GM12892 (cell line): ENCODE measurements around the gene HK3.

Experiments used
- POLR2A ChIP-seq: IDR thresholded peaks from 2 replicates; pipeline ENCODE4 v1.6.1; 2011; ENCODE audit warnings: low read depth, low read length, control low read depth
- POLR2AphosphoS5 ChIP-seq: IDR thresholded peaks from 2 replicates; pipeline ENCODE4 v1.6.1; 2011; ENCODE audit warnings: low read depth, low read length, control low read depth

GRCh38 chr5:176881021-176881749 lies 18.0 kb downstream of the HK3 start:
- TF ChIP-seq POLR2A: no peak
- no peak for TF ChIP-seq POLR2AphosphoS5
